ENCODE measurements around the gene CYB5B. TPM values are rescaled to one million over a fixed set of nuclear protein-coding genes. Genes with fewer than 3 reads are reported as not detected.

Gene CYB5B
- total RNA-seq, 2 experiments from 2014 or later, result 83.0 to 184 TPM

GRCh38 chr16:69448470-69449193 is 24.2 kb downstream of the CYB5B start:
- Histone ChIP-seq H4K20me1 (ENCODE audit: insufficient read depth, low read length) (0 out of 2 replicates have a peak, but pooled peaks cover 6% of the 10 kb centered on the region), H3K9me2 (ENCODE audit: insufficient read depth, low read length) (no peaks in the 10 kb centered on the region), H3K36me3 (ENCODE audit: insufficient read depth, low read length) (peaks cover 76% of the 10 kb centered on the region), H3K9me3 (ENCODE audit: low read length) (no peaks in the 10 kb centered on the region), H3K4me1 (ENCODE audit: insufficient read depth, low read length, poor library complexity, severe bottlenecking) (peaks cover 13% of the 10 kb centered on the region), H3K27ac (ENCODE audit: low read depth, low read length, poor library complexity, severe bottlenecking) (no peak overlapping the region), H2AFZ (ENCODE audit: low read length) (no peak overlapping the region), H3K4me2 (ENCODE audit: low read length) (no peak overlapping the region), H3K4me3 (ENCODE audit: low read depth, low read length, poor library complexity, severe bottlenecking) (no peak overlapping the region), H3K79me2 (ENCODE audit: insufficient read depth, low read depth, low read length) (peaks cover 33% of the 10 kb centered on the region)
- no peak for DNase-seq (ENCODE audit: low spot score)
- ChIA-PET POLR2A (interaction anchor here (0.6 to 0.7 kb wide), 2 partner anchors 42 to 190 kb away, joined by 3 read pairs; no protein-coding TSS in a partner anchor), CTCF (ENCODE audit: unreplicated experiment) (no interaction called here)
- intact Hi-C loops (cut with micrococcal nuclease; ENCODE audit: unreplicated experiment), result no loop called here
- TF ChIP-seq EZH2phosphoT487 (IDR thresholded peaks at IDR 0.05; ENCODE audit: borderline replicate concordance, low read depth, low read length) (no peak), CTCF (conservative IDR thresholded peaks at IDR 0.05; ENCODE audit: low read length) (no peak)
- BruUV-seq (replicated peaks), result no TSS peak

GRCh38 chr16:69451166-69451565 is 26.7 kb downstream of the CYB5B start:
- H3K9me3 ChIP-seq (ENCODE audit: low read length), result no peaks in the 10 kb centered on the region
- TF ChIP-seq EZH2phosphoT487 (IDR thresholded peaks at IDR 0.05; ENCODE audit: borderline replicate concordance, low read depth, low read length) (no peak), CTCF (conservative IDR thresholded peaks at IDR 0.05; ENCODE audit: low read length) (no peak)
- H4K20me1 ChIP-seq (ENCODE audit: insufficient read depth, low read length), result peaks cover 5% of the 10 kb centered on the region; the same call in 1 of the 2 replicates
- DNase-seq (ENCODE audit: low spot score), result no peak
- H3K4me1 ChIP-seq (ENCODE audit: insufficient read depth, low read length, poor library complexity, severe bottlenecking), result no peaks in the 10 kb centered on the region
- H3K36me3 ChIP-seq (ENCODE audit: insufficient read depth, low read length), result peaks cover 87% of the 10 kb centered on the region
- no peak overlapping the region for H3K4me3 ChIP-seq (ENCODE audit: low read depth, low read length, poor library complexity, severe bottlenecking)
- no peak overlapping the region for H2AFZ ChIP-seq (ENCODE audit: low read length)
- no peak overlapping the region for H3K4me2 ChIP-seq (ENCODE audit: low read length)
- no TSS peak for BruUV-seq (replicated peaks)
- H3K79me2 ChIP-seq (ENCODE audit: insufficient read depth, low read depth, low read length), result peaks cover 8% of the 10 kb centered on the region; the same call in 1 of the 2 replicates
- ChIA-PET CTCF (ENCODE audit: unreplicated experiment) (no interaction called here), POLR2A (interaction anchor here (0.6 to 0.7 kb wide), 2 partner anchors 15 to 55 kb away, joined by 3 to 4 read pairs; no protein-coding TSS in a partner anchor)
- no peak overlapping the region for H3K27ac ChIP-seq (ENCODE audit: low read depth, low read length, poor library complexity, severe bottlenecking)
- intact Hi-C loops (cut with micrococcal nuclease; ENCODE audit: unreplicated experiment), result no loop called here
- H3K9me2 ChIP-seq (ENCODE audit: insufficient read depth, low read length), result no peaks in the 10 kb centered on the region

- Histone ChIP-seq H3K27ac (ENCODE audit: low read depth, low read length, poor library complexity, severe bottlenecking) (no peak overlapping the region), H3K4me2 (ENCODE audit: low read length) (no peak overlapping the region), H3K4me3 (ENCODE audit: low read depth, low read length, poor library complexity, severe bottlenecking) (no peak overlapping the region), H3K79me2 (ENCODE audit: insufficient read depth, low read depth, low read length) (no peaks in the 10 kb centered on the region), H4K20me1 (ENCODE audit: insufficient read depth, low read length) (peaks cover 5% of the 10 kb centered on the region; the same call in 1 of the 2 replicates), H3K36me3 (ENCODE audit: insufficient read depth, low read length) (peaks cover 80% of the 10 kb centered on the region), H2AFZ (ENCODE audit: low read length) (no peak overlapping the region), H3K4me1 (ENCODE audit: insufficient read depth, low read length, poor library complexity, severe bottlenecking) (no peaks in the 10 kb centered on the region), H3K9me3 (ENCODE audit: low read length) (no peaks in the 10 kb centered on the region), H3K9me2 (ENCODE audit: insufficient read depth, low read length) (no peaks in the 10 kb centered on the region)
- no peak for TF ChIP-seq EZH2phosphoT487 (IDR thresholded peaks at IDR 0.05; ENCODE audit: borderline replicate concordance, low read depth, low read length)
- TF ChIP-seq CTCF (conservative IDR thresholded peaks at IDR 0.05; ENCODE audit: low read length), result no peak
- POLR2A ChIA-PET, result no interaction called here
- CTCF ChIA-PET (ENCODE audit: unreplicated experiment), result interaction anchor here (0.5 kb wide), 1 partner anchor 1859 kb away, joined by 6 read pairs; no protein-coding TSS in a partner anchor
- intact Hi-C loops (cut with micrococcal nuclease; ENCODE audit: unreplicated experiment), result no loop called here
- no TSS peak for BruUV-seq (replicated peaks)
- no peak for DNase-seq (ENCODE audit: low spot score)
Observed at GRCh38 chr16:69453936-69454335, 29.5 kb downstream of the CYB5B start.

Measured in OCI-LY7 (cell line).